Measurements from ENCODE around the gene C1orf116.
"Not testable (repeated sequence)": the region's sequence is repeated elsewhere in the genome, so short reads cannot be mapped to it uniquely, and the experiment has no call there.

C1orf116 gene

GRCh38 chr1:207045453-207045852 lies 12.9 kb upstream of the C1orf116 start:
- H3K4me1 ChIP-seq (ENCODE audit: insufficient read depth, low read length, poor library complexity, severe bottlenecking), result no peaks in the 10 kb centered on the region
- no peaks in the 10 kb centered on the region for H3K36me3 ChIP-seq (ENCODE audit: insufficient read depth, low read length)
- H3K4me2 ChIP-seq (ENCODE audit: low read depth, low read length, poor library complexity, severe bottlenecking), result peak overlapping the region; percentile 68
- no peak for TF ChIP-seq EZH2phosphoT487 (IDR thresholded peaks at IDR 0.05; ENCODE audit: borderline replicate concordance)
- TF ChIP-seq, protein P1, sequence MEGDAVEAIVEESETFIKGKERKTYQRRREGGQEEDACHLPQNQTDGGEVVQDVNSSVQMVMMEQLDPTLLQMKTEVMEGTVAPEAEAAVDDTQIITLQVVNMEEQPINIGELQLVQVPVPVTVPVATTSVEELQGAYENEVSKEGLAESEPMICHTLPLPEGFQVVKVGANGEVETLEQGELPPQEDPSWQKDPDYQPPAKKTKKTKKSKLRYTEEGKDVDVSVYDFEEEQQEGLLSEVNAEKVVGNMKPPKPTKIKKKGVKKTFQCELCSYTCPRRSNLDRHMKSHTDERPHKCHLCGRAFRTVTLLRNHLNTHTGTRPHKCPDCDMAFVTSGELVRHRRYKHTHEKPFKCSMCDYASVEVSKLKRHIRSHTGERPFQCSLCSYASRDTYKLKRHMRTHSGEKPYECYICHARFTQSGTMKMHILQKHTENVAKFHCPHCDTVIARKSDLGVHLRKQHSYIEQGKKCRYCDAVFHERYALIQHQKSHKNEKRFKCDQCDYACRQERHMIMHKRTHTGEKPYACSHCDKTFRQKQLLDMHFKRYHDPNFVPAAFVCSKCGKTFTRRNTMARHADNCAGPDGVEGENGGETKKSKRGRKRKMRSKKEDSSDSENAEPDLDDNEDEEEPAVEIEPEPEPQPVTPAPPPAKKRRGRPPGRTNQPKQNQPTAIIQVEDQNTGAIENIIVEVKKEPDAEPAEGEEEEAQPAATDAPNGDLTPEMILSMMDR (conservative IDR thresholded peaks at IDR 0.05; ENCODE audit: low read length), result no peak
- no peaks in the 10 kb centered on the region for H3K9me3 ChIP-seq (ENCODE audit: insufficient read depth, low read depth, low read length)
- no peaks in the 10 kb centered on the region for H3F3A ChIP-seq (ENCODE audit: low read depth)
- no peak overlapping the region for H3K4me3 ChIP-seq (ENCODE audit: low read length, poor library complexity, severe bottlenecking)
- no peak overlapping the region for H3K9ac ChIP-seq (ENCODE audit: low read depth, low read length, poor library complexity, severe bottlenecking)
- no peaks in the 10 kb centered on the region for H3K27me3 ChIP-seq (ENCODE audit: insufficient read depth, low read length, poor library complexity, severe bottlenecking)
- no peaks in the 10 kb centered on the region for H3K9me2 ChIP-seq (replicated peaks; ENCODE audit: low read depth, low read length)
- H3K79me2 ChIP-seq (ENCODE audit: insufficient read depth, low read length), result peaks cover 35% of the 10 kb centered on the region
- no peak overlapping the region for H2AFZ ChIP-seq (ENCODE audit: low read length)
- H4K20me1 ChIP-seq (ENCODE audit: insufficient read depth, low read length, poor library complexity, severe bottlenecking), result peaks cover 10% of the 10 kb centered on the region

DNA sequence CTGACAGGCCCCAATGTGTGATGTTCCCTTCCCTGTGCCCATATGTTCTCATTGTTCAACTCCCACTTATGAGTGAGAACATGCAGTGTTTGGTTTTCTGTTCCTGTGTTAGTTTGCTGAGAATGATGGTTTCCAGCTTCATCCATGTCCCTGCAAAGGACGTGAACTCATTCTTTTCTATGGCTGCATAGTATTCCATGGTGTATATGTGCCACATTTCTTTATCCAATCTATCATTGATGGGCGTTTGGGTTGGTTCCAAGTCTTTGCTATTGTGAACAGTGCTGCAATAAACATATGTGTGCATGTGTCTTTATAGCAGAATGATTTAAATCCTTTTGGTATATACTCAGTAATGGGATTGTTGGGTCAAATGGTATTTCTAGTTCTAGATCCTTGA lies 8.8 kb upstream of the C1orf116 start:
- H3K36me3 ChIP-seq (ENCODE audit: insufficient read depth, low read length); H4K20me1 ChIP-seq (ENCODE audit: insufficient read depth, low read length, poor library complexity, severe bottlenecking); H2AFZ ChIP-seq (ENCODE audit: low read length); H3K79me2 ChIP-seq (ENCODE audit: insufficient read depth, low read length); H3K9me2 ChIP-seq (replicated peaks; ENCODE audit: low read depth, low read length); H3K4me1 ChIP-seq (ENCODE audit: insufficient read depth, low read length, poor library complexity, severe bottlenecking); H3K9me3 ChIP-seq (ENCODE audit: insufficient read depth, low read depth, low read length); H3F3A ChIP-seq (ENCODE audit: low read depth); H3K9ac ChIP-seq (ENCODE audit: low read depth, low read length, poor library complexity, severe bottlenecking); H3K4me3 ChIP-seq (ENCODE audit: low read length, poor library complexity, severe bottlenecking); H3K4me2 ChIP-seq (ENCODE audit: low read depth, low read length, poor library complexity, severe bottlenecking): not testable (repeated sequence)
- peaks cover 15% of the 10 kb centered on the region for H3K27me3 ChIP-seq (ENCODE audit: insufficient read depth, low read length, poor library complexity, severe bottlenecking)

DNA sequence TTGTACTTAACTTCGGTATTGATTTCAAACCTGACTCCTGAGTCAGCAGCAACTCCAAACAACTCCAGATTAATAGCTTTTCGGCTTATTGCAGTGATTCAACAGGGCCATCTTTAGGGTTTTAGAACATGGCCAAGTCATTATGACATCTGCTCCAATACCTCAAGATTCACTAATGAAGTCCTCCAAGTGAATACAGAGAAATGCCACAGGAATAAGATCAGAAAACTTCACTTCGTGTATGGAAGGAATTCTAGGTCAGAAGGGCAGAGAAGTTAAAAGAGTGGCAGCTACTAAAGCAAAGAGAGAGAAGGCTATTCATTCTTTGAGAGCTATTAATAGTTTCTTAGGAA lies 7.6 kb upstream of the C1orf116 start:
- Histone ChIP-seq H3K4me1 (ENCODE audit: insufficient read depth, low read length, poor library complexity, severe bottlenecking) (no peaks in the 10 kb centered on the region), H3K4me3 (ENCODE audit: low read length, poor library complexity, severe bottlenecking) (no peak overlapping the region), H4K20me1 (ENCODE audit: insufficient read depth, low read length, poor library complexity, severe bottlenecking) (no peaks in the 10 kb centered on the region), H3K27me3 (ENCODE audit: insufficient read depth, low read length, poor library complexity, severe bottlenecking) (peaks cover 15% of the 10 kb centered on the region), H3K9ac (ENCODE audit: low read depth, low read length, poor library complexity, severe bottlenecking) (no peak overlapping the region), H3K4me2 (ENCODE audit: low read depth, low read length, poor library complexity, severe bottlenecking) (no peak overlapping the region), H3K36me3 (ENCODE audit: insufficient read depth, low read length) (no peaks in the 10 kb centered on the region), H3K9me3 (ENCODE audit: insufficient read depth, low read depth, low read length) (no peaks in the 10 kb centered on the region), H2AFZ (ENCODE audit: low read length) (no peak overlapping the region), H3F3A (ENCODE audit: low read depth) (no peaks in the 10 kb centered on the region), H3K9me2 (replicated peaks; ENCODE audit: low read depth, low read length) (no peaks in the 10 kb centered on the region), H3K79me2 (ENCODE audit: insufficient read depth, low read length) (no peaks in the 10 kb centered on the region)
- TF ChIP-seq EZH2phosphoT487 (IDR thresholded peaks at IDR 0.05; ENCODE audit: borderline replicate concordance), result no peak
- TF ChIP-seq, protein P1 (conservative IDR thresholded peaks at IDR 0.05; ENCODE audit: low read length), result no peak

GRCh38 chr1:207039380-207040180 lies 7.0 kb upstream of the C1orf116 start:
- H3K9ac ChIP-seq (ENCODE audit: low read depth, low read length, poor library complexity, severe bottlenecking), result no peak overlapping the region
- H3K4me2 ChIP-seq (ENCODE audit: low read depth, low read length, poor library complexity, severe bottlenecking), result no peak overlapping the region
- H3K4me3 ChIP-seq (ENCODE audit: low read length, poor library complexity, severe bottlenecking), result no peak overlapping the region
- H3K9me3 ChIP-seq (ENCODE audit: insufficient read depth, low read depth, low read length), result no peaks in the 10 kb centered on the region
- no peaks in the 10 kb centered on the region for H4K20me1 ChIP-seq (ENCODE audit: insufficient read depth, low read length, poor library complexity, severe bottlenecking)
- no peaks in the 10 kb centered on the region for H3K79me2 ChIP-seq (ENCODE audit: insufficient read depth, low read length)
- H3K4me1 ChIP-seq (ENCODE audit: insufficient read depth, low read length, poor library complexity, severe bottlenecking), result no peaks in the 10 kb centered on the region
- no peak overlapping the region for H2AFZ ChIP-seq (ENCODE audit: low read length)
- no peaks in the 10 kb centered on the region for H3K36me3 ChIP-seq (ENCODE audit: insufficient read depth, low read length)
- no peak for TF ChIP-seq EZH2phosphoT487 (IDR thresholded peaks at IDR 0.05; ENCODE audit: borderline replicate concordance)
- TF ChIP-seq, protein P1 (conservative IDR thresholded peaks at IDR 0.05; ENCODE audit: low read length), result no peak
- H3F3A ChIP-seq (ENCODE audit: low read depth), result no peaks in the 10 kb centered on the region
- no peaks in the 10 kb centered on the region for H3K9me2 ChIP-seq (replicated peaks; ENCODE audit: low read depth, low read length)
- peaks cover 15% of the 10 kb centered on the region for H3K27me3 ChIP-seq (ENCODE audit: insufficient read depth, low read length, poor library complexity, severe bottlenecking)
